ENCODE results near the gene MT3. TPM values are rescaled to one million over a fixed set of nuclear protein-coding genes. Genes with fewer than 3 reads are reported as not detected.

Gene MT3
- total RNA-seq, 1 donor from 2014 or later, result 5.1 TPM

DNA sequence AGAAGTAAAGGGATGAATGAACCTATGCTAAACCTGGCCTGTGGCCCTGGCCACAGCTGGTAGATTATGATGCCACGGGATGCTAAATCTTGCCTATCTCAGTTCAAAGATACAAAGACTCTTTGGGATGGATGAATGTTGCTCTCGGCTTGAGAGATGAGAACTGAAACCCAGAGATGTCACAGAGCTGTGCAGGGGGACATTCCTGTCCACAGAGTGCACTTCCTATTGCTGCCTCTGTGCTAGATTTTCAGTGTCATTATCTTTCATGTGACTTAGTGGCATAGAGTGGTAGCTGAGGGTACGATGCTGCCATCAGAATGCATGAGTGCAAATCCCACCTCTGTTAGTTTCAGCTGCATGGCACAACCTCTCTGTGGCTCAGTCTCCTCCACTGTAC lies 40.8 kb downstream of the MT3 start:
- TF ChIP-seq, protein P1, sequence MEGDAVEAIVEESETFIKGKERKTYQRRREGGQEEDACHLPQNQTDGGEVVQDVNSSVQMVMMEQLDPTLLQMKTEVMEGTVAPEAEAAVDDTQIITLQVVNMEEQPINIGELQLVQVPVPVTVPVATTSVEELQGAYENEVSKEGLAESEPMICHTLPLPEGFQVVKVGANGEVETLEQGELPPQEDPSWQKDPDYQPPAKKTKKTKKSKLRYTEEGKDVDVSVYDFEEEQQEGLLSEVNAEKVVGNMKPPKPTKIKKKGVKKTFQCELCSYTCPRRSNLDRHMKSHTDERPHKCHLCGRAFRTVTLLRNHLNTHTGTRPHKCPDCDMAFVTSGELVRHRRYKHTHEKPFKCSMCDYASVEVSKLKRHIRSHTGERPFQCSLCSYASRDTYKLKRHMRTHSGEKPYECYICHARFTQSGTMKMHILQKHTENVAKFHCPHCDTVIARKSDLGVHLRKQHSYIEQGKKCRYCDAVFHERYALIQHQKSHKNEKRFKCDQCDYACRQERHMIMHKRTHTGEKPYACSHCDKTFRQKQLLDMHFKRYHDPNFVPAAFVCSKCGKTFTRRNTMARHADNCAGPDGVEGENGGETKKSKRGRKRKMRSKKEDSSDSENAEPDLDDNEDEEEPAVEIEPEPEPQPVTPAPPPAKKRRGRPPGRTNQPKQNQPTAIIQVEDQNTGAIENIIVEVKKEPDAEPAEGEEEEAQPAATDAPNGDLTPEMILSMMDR (conservative IDR thresholded peaks at IDR 0.05; ENCODE audit: low read depth, low read length), result no peak
- DNase-seq (ENCODE audit: low read depth), result no peak
- no peak overlapping the region for H3K4me3 ChIP-seq (ENCODE audit: low read depth, low read length)

DNA sequence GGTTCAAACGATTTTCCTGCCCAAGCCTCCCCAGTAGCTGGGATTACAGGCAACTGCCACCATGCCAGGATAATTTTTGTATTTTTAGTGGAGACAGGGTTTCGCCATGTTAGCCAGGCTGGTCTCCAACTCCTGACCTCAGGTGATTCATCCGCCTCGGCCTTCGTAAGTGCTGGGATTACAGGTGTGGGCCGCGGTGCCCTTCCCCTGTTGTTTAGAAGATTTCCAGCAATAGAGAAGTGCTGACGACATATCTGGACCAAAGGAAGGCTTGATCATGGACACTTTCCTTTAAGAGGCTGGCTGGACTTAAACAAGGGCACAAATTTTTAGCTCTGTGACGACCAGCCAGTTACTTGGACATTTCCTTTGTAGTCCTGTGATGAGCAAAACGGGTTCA lies 41.9 kb downstream of the MT3 start:
- H3K4me3 ChIP-seq (ENCODE audit: low read depth, low read length), result no peak overlapping the region

DNA sequence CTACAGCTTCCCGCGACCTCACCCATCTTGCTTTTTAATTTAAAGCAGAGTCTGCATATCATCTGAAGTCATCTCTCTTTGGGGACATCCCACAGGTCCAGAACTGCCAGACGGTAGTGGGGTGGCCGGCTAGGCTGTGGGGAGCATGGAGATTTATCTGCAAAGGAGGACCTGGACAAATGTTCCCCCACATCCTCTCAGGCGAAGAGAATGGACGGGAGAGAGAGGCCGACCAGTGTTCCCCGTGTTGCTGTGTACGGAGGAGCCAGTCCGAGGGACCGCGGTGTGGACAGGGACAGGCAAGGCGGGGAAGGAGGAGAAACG lies 42.5 kb downstream of the MT3 start:
- peak overlapping the region; percentile 60 for H3K4me3 ChIP-seq (ENCODE audit: low read depth, low read length)
- TF ChIP-seq, protein P1 (conservative IDR thresholded peaks at IDR 0.05; ENCODE audit: low read depth, low read length), result no peak
- no peak for DNase-seq (ENCODE audit: low read depth)

More for the DNA sequence above, 41.9 kb downstream of the MT3 start:
- TF ChIP-seq, protein P1 (conservative IDR thresholded peaks at IDR 0.05; ENCODE audit: low read depth, low read length), result no peak
- DNase-seq (ENCODE audit: low read depth), result no peak

DNA sequence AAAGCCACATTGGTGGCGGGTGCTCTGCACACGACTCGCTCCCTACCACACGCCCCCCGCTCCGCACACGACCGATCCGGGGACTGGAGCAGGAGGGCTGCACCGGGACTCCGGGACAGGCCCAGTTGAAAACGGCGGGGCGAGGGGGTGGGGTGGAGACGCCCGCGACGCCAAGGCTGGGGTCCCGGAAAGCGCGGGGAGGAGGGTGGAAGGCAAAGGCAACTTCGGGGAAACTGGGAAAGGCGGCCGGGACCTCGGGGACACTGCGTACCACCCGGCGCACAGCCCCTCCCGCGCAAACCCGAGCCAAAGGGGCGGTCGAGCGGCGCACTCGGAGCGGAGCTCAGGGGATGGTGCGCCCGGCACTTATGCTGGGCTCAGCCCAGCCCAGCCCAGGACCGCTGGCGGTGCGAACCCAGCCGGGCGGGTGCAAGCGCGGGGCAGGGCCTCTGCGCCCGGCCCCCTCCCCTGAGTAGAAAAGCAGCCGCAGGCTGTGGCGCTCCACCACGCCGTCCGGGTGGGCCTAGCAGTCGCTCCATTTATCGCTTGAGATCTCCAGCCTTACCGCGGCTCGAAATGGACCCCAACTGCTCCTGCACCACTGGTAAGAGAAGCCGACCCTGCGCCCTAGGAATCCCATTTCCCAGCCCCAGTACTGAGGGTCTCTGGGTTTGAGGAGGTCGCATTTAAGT lies 43.0 kb downstream of the MT3 start, which contains the start of gene MT1M:
MT1M (plus strand) TSS at position 504 of the 692 bp plus-strand sequence; CDS start at position 577, 73 bp downstream.
- peak within 1 kb of the TSS; percentile 60 for H3K4me3 ChIP-seq (ENCODE audit: low read depth, low read length)
- TF ChIP-seq, protein P1 (conservative IDR thresholded peaks at IDR 0.05; ENCODE audit: low read depth, low read length), result no peak
- DNase-seq (ENCODE audit: low read depth), result no peak

DNA sequence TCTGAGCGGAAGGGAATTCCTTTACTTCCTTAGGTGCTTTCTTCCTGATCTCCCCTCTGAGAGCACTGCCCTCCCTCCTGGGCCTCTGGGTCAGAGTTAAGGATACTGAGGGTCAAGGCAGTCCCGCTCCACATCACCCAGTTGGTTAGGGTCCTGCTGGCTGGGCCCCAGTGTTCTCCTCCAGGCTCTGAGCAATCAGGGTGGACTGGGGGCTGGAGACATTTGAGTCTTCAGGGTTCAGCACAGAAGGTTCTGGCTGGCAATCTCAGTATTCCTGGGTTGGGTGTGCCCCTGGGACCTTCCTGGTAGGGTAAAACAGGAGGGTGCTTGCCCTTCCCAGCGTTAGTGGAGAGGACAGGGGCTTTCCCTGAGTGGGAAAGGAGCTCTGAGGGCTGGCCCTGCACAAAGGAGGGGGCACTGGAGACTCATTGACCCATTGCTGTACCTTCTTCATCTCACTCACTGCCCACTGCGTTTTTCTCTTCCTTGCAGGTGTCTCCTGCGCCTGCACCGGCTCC lies 43.6 kb downstream of the MT3 start:
- TF ChIP-seq, protein P1 (conservative IDR thresholded peaks at IDR 0.05; ENCODE audit: low read depth, low read length), result no peak
- no peak for DNase-seq (ENCODE audit: low read depth)
- H3K4me3 ChIP-seq (ENCODE audit: low read depth, low read length), result peak overlapping the region; percentile 60

DNA sequence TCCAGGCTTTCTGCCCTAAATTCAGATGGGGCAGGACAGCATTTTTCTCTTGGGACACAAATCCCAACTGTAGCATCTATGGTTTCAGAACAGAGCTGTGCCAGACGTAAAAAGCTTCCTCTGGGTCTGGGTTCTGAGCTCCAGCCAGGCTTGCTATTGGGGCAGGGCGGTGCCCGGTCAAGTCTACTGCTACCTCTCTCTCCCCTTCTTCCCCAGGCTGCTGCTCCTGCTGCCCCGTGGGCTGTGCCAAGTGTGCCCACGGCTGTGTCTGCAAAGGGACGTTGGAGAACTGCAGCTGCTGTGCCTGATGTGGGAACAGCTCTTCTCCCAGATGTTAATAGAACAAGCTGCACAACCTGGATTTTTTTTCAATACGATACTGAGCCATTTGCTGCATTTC lies 44.2 kb downstream of the MT3 start:
- DNase-seq (ENCODE audit: low read depth), result no peak
- peak overlapping the region; percentile 60 for H3K4me3 ChIP-seq (ENCODE audit: low read depth, low read length)
- TF ChIP-seq, protein P1 (conservative IDR thresholded peaks at IDR 0.05; ENCODE audit: low read depth, low read length), result no peak

All from epithelial cell of proximal tubule (primary cell).